Articular chondrocyte of knee joint (primary cell): Measurements from ENCODE around the gene UCN2. TPM values are rescaled to one million over a fixed set of nuclear protein-coding genes. Genes with fewer than 3 reads are reported as not detected.

ENCODE experiments used
- small RNA-seq: library from RNA; depleted of rRNA; stranded (forward); fragments of <200 nt; gene quantifications from one replicate; pipeline ENCODE3, GENCODE V24; 2012
- total RNA-seq: library from RNA; depleted of rRNA; stranded (reverse); fragments of >200 nt; gene quantifications from 2 replicates; pipeline ENCODE4 v1.2.3, GENCODE V29; 2012

The UCN2 gene
- 0.13 and 0.22 TPM in 2 replicates for total RNA-seq

GRCh38 chr3:48563382-48563918 is at the start of gene UCN2:
TSS of gene UCN2 (minus strand) at chr3:48563781. CDS start at chr3:48563124, 657 bp downstream.

GRCh38 chr3:48609088-48610005 is 45.8 kb upstream of the UCN2 start, which contains the start of gene UQCRC1:
TSS of gene UQCRC1 (minus strand) at chr3:48609646. CDS start at chr3:48609620, 26 bp downstream.

GRCh38 chr3:48595075-48595525 is 31.5 kb upstream of the UCN2 start, which contains the start of gene COL7A1:
TSS of gene COL7A1 (minus strand) at chr3:48595329. CDS start at chr3:48595159, 170 bp downstream.

GRCh38 chr3:48556796-48557626 is 6.6 kb downstream of the UCN2 start, which contains the start of gene PFKFB4:
TSS of gene PFKFB4 (minus strand) at chr3:48556803. CDS start at chr3:48556777, 26 bp downstream.

Small RNA genes lying within 50 kb of the gene (small RNA-seq; reads per million reads assigned to genes)
- gene MIR6823, result not detected

Other genes starting within 250 kb of the UCN2 start
- not detected in 2 replicates for gene SPINK8, start 230.1 kb downstream of the UCN2 start, total RNA-seq
- gene FBXW12, start 191.6 kb downstream of the UCN2 start, total RNA-seq, result not detected in 2 replicates
- gene PLXNB1, start 133.7 kb downstream of the UCN2 start, total RNA-seq, result 23.6 and 26.9 TPM in 2 replicates
- 17.8 and 20.6 TPM in 2 replicates for gene CCDC51, start 123.7 kb downstream of the UCN2 start, total RNA-seq
- gene TMA7, start 123.5 kb downstream of the UCN2 start, total RNA-seq, result 200 and 210 TPM in 2 replicates
- gene ATRIP, start 117.0 kb downstream of the UCN2 start, total RNA-seq, result 7.2 TPM in 2 replicates
- 103 and 127 TPM in 2 replicates for gene SHISA5, start 59.6 kb downstream of the UCN2 start, total RNA-seq
- 12.5 and 13.3 TPM in 2 replicates for gene PFKFB4, start 7.0 kb downstream of the UCN2 start, total RNA-seq
- 3.5 and 3.9 TPM in 2 replicates for gene COL7A1, start 31.5 kb upstream of the UCN2 start, total RNA-seq
- 210 and 251 TPM in 2 replicates for gene UQCRC1, start 45.9 kb upstream of the UCN2 start, total RNA-seq
- not detected in 2 replicates for gene TMEM89, start 58.0 kb upstream of the UCN2 start, total RNA-seq
- 20.8 and 27.6 TPM in 2 replicates for gene SLC26A6, start 71.7 kb upstream of the UCN2 start, total RNA-seq
- gene CELSR3, start 99.1 kb upstream of the UCN2 start, total RNA-seq, result 1.3 and 1.4 TPM in 2 replicates
- gene NCKIPSD, start 122.1 kb upstream of the UCN2 start, total RNA-seq, result 9.7 and 17.1 TPM in 2 replicates
- gene IP6K2, start 153.4 kb upstream of the UCN2 start, total RNA-seq, result 41.0 and 47.2 TPM in 2 replicates